Skeletal muscle cell (primary cell): ENCODE results near the gene TAOK3.
"Not testable (repeated sequence)": the region's sequence is repeated elsewhere in the genome, so short reads cannot be mapped to it uniquely, and the experiment has no call there.

Experiments
- DNase-seq: peaks from one replicate; pipeline ENCODE4 v3.0.0-alpha.2; 2010; ENCODE audit warnings: low read depth
- H3K4me3 ChIP-seq: 2 replicates; pipeline ENCODE4 v1.5.1; 2011; ENCODE audit warnings: low read depth, mild to moderate bottlenecking, control low read depth, low read length, moderate library complexity

TAOK3 gene

GRCh38 chr12:118245886-118246285 is 126.8 kb downstream of the TAOK3 start:
- not testable (repeated sequence) for DNase-seq, H3K4me3 ChIP-seq

GRCh38 chr12:118238888-118239287 is 133.8 kb downstream of the TAOK3 start:
- DNase-seq: no peak
- no peak overlapping the region for H3K4me3 ChIP-seq

GRCh38 chr12:118237908-118238307 is 134.8 kb downstream of the TAOK3 start:
- no peak for DNase-seq
- H3K4me3 ChIP-seq: no peak overlapping the region

GRCh38 chr12:118237052-118237665 is 135.5 kb downstream of the TAOK3 start:
- H3K4me3 ChIP-seq: no peak overlapping the region
- no peak for DNase-seq

GRCh38 chr12:118220702-118221101 is 152.0 kb downstream of the TAOK3 start:
- DNase-seq: no peak

GRCh38 chr12:118219772-118220171 is 152.9 kb downstream of the TAOK3 start:
- H3K4me3 ChIP-seq: no peak overlapping the region
- DNase-seq: no peak

More at GRCh38 chr12:118220702-118221101, 152.0 kb downstream of the TAOK3 start:
- no peak overlapping the region for H3K4me3 ChIP-seq

GRCh38 chr12:118219106-118219505 is 153.6 kb downstream of the TAOK3 start:
- H3K4me3 ChIP-seq: no peak overlapping the region
- DNase-seq: no peak

GRCh38 chr12:118213452-118213851 is 159.3 kb downstream of the TAOK3 start:
- no peak overlapping the region for H3K4me3 ChIP-seq
- DNase-seq: no peak

- no peak for DNase-seq
- no peak overlapping the region for H3K4me3 ChIP-seq
These were observed 160.1 kb downstream of the TAOK3 start for GRCh38 chr12:118212606-118213005.

GRCh38 chr12:118206107-118206412 is 166.6 kb downstream of the TAOK3 start:
- DNase-seq: no peak
- H3K4me3 ChIP-seq: no peak overlapping the region

GRCh38 chr12:118193958-118194357 is 178.7 kb downstream of the TAOK3 start:
- no peak overlapping the region for H3K4me3 ChIP-seq
- DNase-seq: no peak

- DNase-seq: no peak
- H3K4me3 ChIP-seq: no peak overlapping the region
These were observed 179.2 kb downstream of the TAOK3 start for GRCh38 chr12:118193477-118193876.

GRCh38 chr12:118190266-118190665 is 182.4 kb downstream of the TAOK3 start:
- H3K4me3 ChIP-seq: peak overlapping the region; percentile 41
- no peak for DNase-seq

- DNase-seq: peak; percentile 15
These were observed 182.9 kb downstream of the TAOK3 start for GRCh38 chr12:118189741-118190191.

GRCh38 chr12:118188690-118189371 is 183.9 kb downstream of the TAOK3 start:
- DNase-seq: peak; percentile 18
- H3K4me3 ChIP-seq: peak overlapping the region; percentile 41

More at GRCh38 chr12:118189741-118190191, 182.9 kb downstream of the TAOK3 start:
- peak overlapping the region; percentile 41 for H3K4me3 ChIP-seq

- no peak for DNase-seq
- no peak overlapping the region for H3K4me3 ChIP-seq
These were observed 184.8 kb downstream of the TAOK3 start for GRCh38 chr12:118187751-118188435.

- no peak for DNase-seq
- no peak overlapping the region for H3K4me3 ChIP-seq
These were observed 186.9 kb downstream of the TAOK3 start for GRCh38 chr12:118185602-118186397.

GRCh38 chr12:118183711-118184110 is 189.0 kb downstream of the TAOK3 start:
- H3K4me3 ChIP-seq: no peak overlapping the region
- DNase-seq: no peak

- DNase-seq: no peak
- H3K4me3 ChIP-seq: no peak overlapping the region
These were observed 189.6 kb downstream of the TAOK3 start for GRCh38 chr12:118183155-118183554.
